HG03108 (cell line): Measurements from ENCODE around the gene MIGA1.
"Not testable (repeated sequence)": the region's sequence is repeated elsewhere in the genome, so short reads cannot be mapped to it uniquely, and the experiment has no call there.

Experiments
- ATAC-seq: cut with Tn5 transposase; IDR thresholded peaks from one replicate; pipeline ENCODE4 v1.9.1; 2021; ENCODE audit warnings: moderate library complexity; ENCODE audit not compliant: unreplicated experiment

Gene MIGA1

GRCh38 chr1:77905603-77906002, 126.2 kb downstream of the MIGA1 start:
- no peak for ATAC-seq

- no peak for ATAC-seq
Measured at GRCh38 chr1:77906019-77906545, 126.6 kb downstream of the MIGA1 start.

- no peak for ATAC-seq
Measured at GRCh38 chr1:77906624-77907023, 127.2 kb downstream of the MIGA1 start.

- ATAC-seq: no peak
Measured at GRCh38 chr1:77910116-77910515, 130.7 kb downstream of the MIGA1 start.

- ATAC-seq: not testable (repeated sequence)
Measured at GRCh38 chr1:77918918-77919317, 139.5 kb downstream of the MIGA1 start.

- no peak for ATAC-seq
Measured at GRCh38 chr1:77925518-77925917, 146.1 kb downstream of the MIGA1 start.

- ATAC-seq: no peak
Measured at GRCh38 chr1:77925956-77926355, 146.5 kb downstream of the MIGA1 start.

GRCh38 chr1:77926561-77927357, 147.3 kb downstream of the MIGA1 start:
- no peak for ATAC-seq

GRCh38 chr1:77927414-77927813, 148.0 kb downstream of the MIGA1 start:
- ATAC-seq: no peak
